A549 (cell line): ENCODE results near the gene MOB3C.

Experiments used
- BCL3 ChIP-seq: fragments of >200 bp; sonication (Bioruptor Twin); formaldehyde crosslinking; IDR thresholded peaks from 3 replicates; pipeline ENCODE4 v1.6.1; 2016
- CEBPB ChIP-seq, 2 experiments: fragments of >200 bp in 1 of 2; sonication (Bioruptor Twin) in 1 of 2; formaldehyde crosslinking in 1 of 2; IDR thresholded peaks; 2 replicates each; pipeline ENCODE4 v1.6.1; 2012 to 2016
- KDM5A ChIP-seq: fragments of 200-600 bp; sonication (generic); IDR thresholded peaks from 2 replicates; pipeline ENCODE4 v1.6.1; 2016; ENCODE audit warnings: antibody characterized with exemption, mild to moderate bottlenecking
- MAX ChIP-seq: IDR thresholded peaks from 2 replicates; pipeline ENCODE4 v1.6.1; 2012
- RARB ChIP-seq: fragments of 250-450 bp; sonication (Bioruptor Pico); IDR thresholded peaks from 2 replicates; pipeline ENCODE4 v1.8.0; 2021; ENCODE audit warnings: mild to moderate bottlenecking, moderate library complexity
- SMC3 ChIP-seq: fragments of >200 bp; sonication (Bioruptor Twin); formaldehyde crosslinking; IDR thresholded peaks from 3 replicates; pipeline ENCODE4 v1.6.1; 2018; ENCODE audit warnings: inconsistent platforms
- SREBF2 ChIP-seq: fragments of 450-650 bp; IDR thresholded peaks from 2 replicates; pipeline ENCODE4 v1.6.1; 2014; ENCODE audit warnings: mild to moderate bottlenecking, moderate library complexity
- TF ChIP-seq, protein P1 (sequence below): IDR thresholded peaks from 2 replicates; pipeline ENCODE4 v1.6.1; 2012
- TF ChIP-seq, protein P2 (sequence below): fragments of >200 bp; sonication (Bioruptor Twin); formaldehyde crosslinking; IDR thresholded peaks from 3 replicates; pipeline ENCODE4 v1.5.1; 2016

DNA sequence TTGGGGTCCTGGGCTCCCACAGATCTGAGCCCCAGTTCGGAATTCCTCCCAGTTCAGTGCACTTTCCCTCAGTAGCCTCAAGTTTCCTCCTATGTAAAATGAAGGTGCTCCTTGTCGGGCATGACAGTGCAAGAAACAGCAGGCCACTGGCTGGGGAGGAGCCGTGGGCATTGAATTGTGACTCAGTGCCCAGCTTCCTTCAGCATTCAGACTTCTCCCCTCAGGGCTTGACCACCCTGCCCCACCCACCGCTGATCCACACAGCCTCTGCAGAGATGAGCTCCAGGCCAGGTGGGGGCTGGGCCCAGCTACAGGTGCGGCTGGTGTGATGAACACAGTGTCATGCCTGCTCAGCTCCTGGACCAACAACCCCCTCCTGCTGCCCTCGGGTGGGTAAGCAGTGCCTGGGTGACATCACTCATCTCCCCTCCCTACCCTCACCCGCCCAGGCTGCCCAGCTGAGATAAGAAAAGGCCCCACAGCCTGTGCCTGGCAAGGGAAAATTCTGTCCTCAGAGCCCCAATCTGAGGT lies 4.9 kb downstream of the MOB3C start:
- TF ChIP-seq SREBF2 (no peak), CEBPB (IDR thresholded peaks at IDR 0.05) (no peak), KDM5A (no peak), SMC3 (no peak), RARB (CRISPR knock-in tag) (no peak), MAX (no peak), BCL3 (no peak)
- TF ChIP-seq, protein P1, sequence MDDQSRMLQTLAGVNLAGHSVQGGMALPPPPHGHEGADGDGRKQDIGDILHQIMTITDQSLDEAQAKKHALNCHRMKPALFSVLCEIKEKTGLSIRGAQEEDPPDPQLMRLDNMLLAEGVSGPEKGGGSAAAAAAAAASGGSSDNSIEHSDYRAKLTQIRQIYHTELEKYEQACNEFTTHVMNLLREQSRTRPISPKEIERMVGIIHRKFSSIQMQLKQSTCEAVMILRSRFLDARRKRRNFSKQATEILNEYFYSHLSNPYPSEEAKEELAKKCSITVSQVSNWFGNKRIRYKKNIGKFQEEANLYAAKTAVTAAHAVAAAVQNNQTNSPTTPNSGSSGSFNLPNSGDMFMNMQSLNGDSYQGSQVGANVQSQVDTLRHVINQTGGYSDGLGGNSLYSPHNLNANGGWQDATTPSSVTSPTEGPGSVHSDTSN = no peak
- TF ChIP-seq, protein P2, sequence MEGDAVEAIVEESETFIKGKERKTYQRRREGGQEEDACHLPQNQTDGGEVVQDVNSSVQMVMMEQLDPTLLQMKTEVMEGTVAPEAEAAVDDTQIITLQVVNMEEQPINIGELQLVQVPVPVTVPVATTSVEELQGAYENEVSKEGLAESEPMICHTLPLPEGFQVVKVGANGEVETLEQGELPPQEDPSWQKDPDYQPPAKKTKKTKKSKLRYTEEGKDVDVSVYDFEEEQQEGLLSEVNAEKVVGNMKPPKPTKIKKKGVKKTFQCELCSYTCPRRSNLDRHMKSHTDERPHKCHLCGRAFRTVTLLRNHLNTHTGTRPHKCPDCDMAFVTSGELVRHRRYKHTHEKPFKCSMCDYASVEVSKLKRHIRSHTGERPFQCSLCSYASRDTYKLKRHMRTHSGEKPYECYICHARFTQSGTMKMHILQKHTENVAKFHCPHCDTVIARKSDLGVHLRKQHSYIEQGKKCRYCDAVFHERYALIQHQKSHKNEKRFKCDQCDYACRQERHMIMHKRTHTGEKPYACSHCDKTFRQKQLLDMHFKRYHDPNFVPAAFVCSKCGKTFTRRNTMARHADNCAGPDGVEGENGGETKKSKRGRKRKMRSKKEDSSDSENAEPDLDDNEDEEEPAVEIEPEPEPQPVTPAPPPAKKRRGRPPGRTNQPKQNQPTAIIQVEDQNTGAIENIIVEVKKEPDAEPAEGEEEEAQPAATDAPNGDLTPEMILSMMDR = no peak
